DOHH2 (cell line): ENCODE results near the gene GNL1.
"Not testable (repeated sequence)": the region's sequence is repeated elsewhere in the genome, so short reads cannot be mapped to it uniquely, and the experiment has no call there.

ENCODE experiments used
- H3F3A ChIP-seq: fragments of 200-600 bp; sonication (generic), shearing (Covaris generic); 2 replicates; pipeline ENCODE4 v1.6.0; 2016; ENCODE audit warnings: antibody characterized with exemption, mild to moderate bottlenecking; ENCODE audit not compliant: control insufficient read depth, insufficient read depth
- H3K27ac ChIP-seq: fragments of 200-600 bp; sonication (generic); 2 replicates; pipeline ENCODE4 v1.5.1; 2014; ENCODE audit warnings: low read depth, mild to moderate bottlenecking, low read length, moderate library complexity
- H3K27me3 ChIP-seq: fragments of 200-600 bp; sonication (generic); 2 replicates; pipeline ENCODE4 v1.6.1; 2014; ENCODE audit warnings: mild to moderate bottlenecking, low read length, mixed read lengths; ENCODE audit not compliant: control insufficient read depth
- H3K36me3 ChIP-seq: fragments of 200-600 bp; sonication (generic); 2 replicates; pipeline ENCODE4 v1.6.1; 2014; ENCODE audit warnings: mild to moderate bottlenecking, low read length, moderate library complexity, mixed read lengths; ENCODE audit not compliant: control insufficient read depth
- H3K4me1 ChIP-seq: fragments of 200-600 bp; sonication (generic); 2 replicates; pipeline ENCODE4 v1.6.1; 2014; ENCODE audit warnings: mild to moderate bottlenecking, low read length, mixed read lengths; ENCODE audit not compliant: control insufficient read depth
- H3K4me2 ChIP-seq: fragments of 200-600 bp; sonication (generic); 2 replicates; pipeline ENCODE4 v1.6.0; 2014; ENCODE audit warnings: mild to moderate bottlenecking, low read length, moderate library complexity
- H3K4me3 ChIP-seq: fragments of 200-600 bp; sonication (generic); 2 replicates; pipeline ENCODE4 v1.5.1; 2014; ENCODE audit warnings: mild to moderate bottlenecking, low read length, mixed read lengths
- H3K79me2 ChIP-seq: fragments of 200-600 bp; sonication (generic); 2 replicates; pipeline ENCODE4 v1.6.1; 2014; ENCODE audit warnings: mild to moderate bottlenecking, low read length, mixed read lengths; ENCODE audit not compliant: control insufficient read depth
- H3K9me2 ChIP-seq: fragments of 200-600 bp; sonication (generic); replicated peaks from 2 replicates; pipeline ENCODE4 v1.6.1; 2014; ENCODE audit warnings: mild to moderate bottlenecking, low read length, mixed read lengths; ENCODE audit not compliant: control insufficient read depth
- H3K9me3 ChIP-seq: fragments of 200-600 bp; sonication (generic); 2 replicates; pipeline ENCODE4 v1.6.1; 2014; ENCODE audit warnings: antibody characterized with exemption, low read length, mixed read lengths; ENCODE audit not compliant: control insufficient read depth, insufficient read depth
- H4K20me1 ChIP-seq: fragments of 200-600 bp; sonication (generic); 2 replicates; pipeline ENCODE4 v1.6.0; 2014; ENCODE audit warnings: low read depth, mild to moderate bottlenecking, antibody characterized with exemption, low read length, moderate library complexity; ENCODE audit not compliant: control insufficient read depth, insufficient read depth
- CTCF ChIP-seq: fragments of 200-600 bp; sonication (generic); IDR thresholded peaks from one replicate; pipeline ENCODE4 v1.5.1; 2014; ENCODE audit warnings: antibody characterized with exemption, mild to moderate bottlenecking, low read depth, low read length; ENCODE audit not compliant: poor library complexity, severe bottlenecking
- EZH2phosphoT487 ChIP-seq: fragments of 200-600 bp; sonication (generic); IDR thresholded peaks from 2 replicates; pipeline ENCODE4 v1.6.1; 2017; ENCODE audit warnings: borderline replicate concordance, mild to moderate bottlenecking, antibody characterized with exemption, low read length, moderate library complexity, mixed read lengths

GNL1 gene

DNA sequence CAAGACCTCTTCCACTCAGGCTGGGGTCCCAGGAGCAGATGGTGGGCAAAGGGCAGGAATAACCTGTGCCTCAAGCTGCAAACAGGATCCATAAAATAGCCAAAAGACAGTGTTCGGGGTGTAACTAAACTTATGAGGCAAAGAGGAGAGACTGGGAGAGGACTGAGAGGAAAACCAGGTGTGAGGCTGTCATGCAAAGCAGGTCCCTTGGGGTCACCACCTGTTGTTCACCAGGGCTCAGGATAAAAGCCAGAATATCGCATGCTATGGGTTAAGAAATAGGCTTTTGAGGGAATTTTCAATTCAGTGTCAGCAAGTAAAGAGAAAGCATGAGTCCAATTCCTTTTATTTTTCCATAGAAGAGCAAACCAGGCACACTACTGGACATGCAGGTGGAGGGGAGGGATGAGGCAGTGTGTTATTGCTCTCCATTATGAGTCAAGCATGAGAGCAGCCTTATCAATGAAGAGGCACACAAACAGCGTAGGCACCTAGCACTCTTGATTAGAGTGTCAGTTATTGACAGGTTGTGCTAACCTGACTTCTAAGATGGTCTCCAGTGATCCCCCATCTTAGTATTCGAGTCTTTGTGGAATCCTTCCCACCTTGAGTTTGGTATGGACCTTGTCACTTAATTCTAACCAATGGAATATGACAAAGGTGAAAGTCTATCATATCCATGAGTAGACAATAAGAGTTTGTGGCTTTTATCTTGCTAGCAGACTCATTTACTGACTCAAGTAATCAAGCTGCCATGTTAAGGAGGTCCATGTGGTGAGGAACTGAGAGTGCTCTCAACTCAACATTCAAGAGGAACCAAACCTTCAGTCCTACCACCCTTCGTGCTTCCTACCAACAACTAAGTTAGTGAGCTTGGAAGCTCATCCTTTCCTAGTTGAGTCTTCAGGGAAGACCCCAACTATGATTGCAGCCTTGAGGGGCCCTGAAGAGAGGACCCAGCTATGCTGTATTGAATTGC, 48.2 kb downstream of the GNL1 start:
- peak overlapping the region; percentile 95 for H3K4me2 ChIP-seq
- peaks cover 6% of the 10 kb centered on the region for H3F3A ChIP-seq
- peak overlapping the region; percentile 70 for H3K4me3 ChIP-seq
- H3K9me2 ChIP-seq = no peaks in the 10 kb centered on the region
- no peaks in the 10 kb centered on the region for H4K20me1 ChIP-seq
- H3K79me2 ChIP-seq = no peaks in the 10 kb centered on the region
- no peaks in the 10 kb centered on the region for H3K36me3 ChIP-seq
- H3K9me3 ChIP-seq = no peaks in the 10 kb centered on the region
- peaks cover 61% of the 10 kb centered on the region for H3K4me1 ChIP-seq
- TF ChIP-seq CTCF (no peak), EZH2phosphoT487 (no peak)
- H3K27me3 ChIP-seq = peaks cover 33% of the 10 kb centered on the region
- H3K27ac ChIP-seq = peak overlapping the region; percentile 83

DNA sequence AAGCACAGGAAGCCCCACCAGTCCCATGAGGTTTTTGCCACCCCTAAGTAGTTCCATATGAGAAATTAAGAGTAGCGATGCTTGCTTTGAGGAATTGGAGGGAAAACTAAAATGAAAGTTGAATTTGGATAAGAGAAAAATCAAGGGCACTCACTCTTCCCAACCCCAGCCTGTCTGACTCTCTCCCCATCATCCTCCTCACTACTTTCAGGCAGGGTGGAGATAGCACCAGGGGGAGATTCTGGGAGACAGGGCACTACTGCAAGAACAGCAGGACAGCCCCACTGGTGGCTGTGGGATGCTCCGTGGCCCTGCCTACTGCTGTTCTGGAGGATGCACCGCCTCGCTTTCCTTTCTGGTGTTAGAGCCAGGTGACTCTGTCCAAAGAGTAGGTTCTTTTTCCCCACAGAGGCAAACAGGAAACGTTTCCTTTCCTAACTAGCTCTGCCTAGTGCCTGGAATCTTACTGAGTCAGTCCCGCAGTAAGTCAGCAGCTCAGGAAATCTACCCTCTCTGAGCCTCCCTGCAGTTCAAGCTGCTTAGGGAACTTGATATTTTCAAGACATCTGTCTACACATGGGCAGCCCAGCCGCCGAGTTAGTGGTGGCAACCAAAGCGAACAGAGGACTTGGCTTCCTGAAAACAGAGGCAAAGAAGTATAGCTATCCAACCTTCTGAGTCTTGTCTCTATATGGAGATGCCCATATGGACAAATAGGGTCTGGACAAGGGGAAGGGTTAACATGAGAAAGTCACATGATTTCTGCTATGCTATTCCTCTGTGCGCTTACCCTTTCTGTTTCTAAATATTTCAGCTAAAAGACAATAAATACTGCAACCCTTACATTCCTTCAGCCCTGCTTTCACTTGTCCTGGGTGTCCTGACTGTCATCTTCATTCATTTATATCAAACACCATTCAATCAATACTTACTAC, 55.6 kb downstream of the GNL1 start:
- peaks cover 12% of the 10 kb centered on the region for H3K27me3 ChIP-seq
- H3K9me3 ChIP-seq = no peaks in the 10 kb centered on the region
- TF ChIP-seq CTCF = no peak
- no peak for TF ChIP-seq EZH2phosphoT487
- peaks cover 9% of the 10 kb centered on the region for H3K4me1 ChIP-seq
- 0 out of 2 replicates have a peak overlapping the region, but pooled peaks have one; percentile 14 for H3K4me2 ChIP-seq
- H3K4me3 ChIP-seq = no peak overlapping the region
- no peaks in the 10 kb centered on the region for H3K79me2 ChIP-seq
- H3K27ac ChIP-seq = no peak overlapping the region
- H4K20me1 ChIP-seq = 0 out of 2 replicates have a peak, but pooled peaks cover 3% of the 10 kb centered on the region
- H3F3A ChIP-seq = peaks cover 4% of the 10 kb centered on the region; the same call in 1 of the 2 replicates
- H3K9me2 ChIP-seq = no peaks in the 10 kb centered on the region
- no peaks in the 10 kb centered on the region for H3K36me3 ChIP-seq

- not testable (repeated sequence) for H3K27ac ChIP-seq, H3K4me2 ChIP-seq, H4K20me1 ChIP-seq, H3K79me2 ChIP-seq, H3K4me1 ChIP-seq, H3K36me3 ChIP-seq, H3K9me3 ChIP-seq, H3K9me2 ChIP-seq, H3K4me3 ChIP-seq, H3F3A ChIP-seq
- peaks cover 12% of the 10 kb centered on the region for H3K27me3 ChIP-seq
Measured at GRCh38 chr6:30498705-30499104, 57.6 kb downstream of the GNL1 start.
